GM21619 (cell line): ENCODE data around the gene CBFA2T3.

Source experiments
- ATAC-seq: cut with Tn5 transposase; IDR thresholded peaks from one replicate; pipeline ENCODE4 v1.9.1; 2021; ENCODE audit not compliant: unreplicated experiment

Gene CBFA2T3

GRCh38 chr16:88964636-88965035 is 12.4 kb downstream of the CBFA2T3 start:
- no peak for ATAC-seq

- no peak for ATAC-seq
These were observed 13.4 kb downstream of the CBFA2T3 start for GRCh38 chr16:88963583-88963982.

- no peak for ATAC-seq
These were observed 14.4 kb downstream of the CBFA2T3 start for GRCh38 chr16:88962478-88963152.

GRCh38 chr16:88961011-88961410 is 16.0 kb downstream of the CBFA2T3 start:
- no peak for ATAC-seq

GRCh38 chr16:88960516-88960915 is 16.5 kb downstream of the CBFA2T3 start:
- ATAC-seq = no peak

- ATAC-seq = no peak
These were observed 18.0 kb downstream of the CBFA2T3 start for GRCh38 chr16:88959022-88959421.

- no peak for ATAC-seq
These were observed 19.0 kb downstream of the CBFA2T3 start for GRCh38 chr16:88957887-88958577.

- no peak for ATAC-seq
These were observed 19.6 kb downstream of the CBFA2T3 start for GRCh38 chr16:88957433-88957767.

- ATAC-seq = no peak
These were observed 20.2 kb downstream of the CBFA2T3 start for GRCh38 chr16:88956546-88957432.

- ATAC-seq = no peak
These were observed 21.1 kb downstream of the CBFA2T3 start for GRCh38 chr16:88955906-88956305.

- ATAC-seq = no peak
These were observed 23.9 kb downstream of the CBFA2T3 start for GRCh38 chr16:88953003-88953690.

- ATAC-seq = no peak
These were observed 25.0 kb downstream of the CBFA2T3 start for GRCh38 chr16:88951989-88952388.

- ATAC-seq = no peak
These were observed 25.5 kb downstream of the CBFA2T3 start for GRCh38 chr16:88951501-88951900.

- ATAC-seq = no peak
These were observed 28.1 kb downstream of the CBFA2T3 start for GRCh38 chr16:88948781-88949490.

- ATAC-seq = no peak
These were observed 31.5 kb downstream of the CBFA2T3 start for GRCh38 chr16:88945473-88945872.

- ATAC-seq = no peak
These were observed 33.3 kb downstream of the CBFA2T3 start for GRCh38 chr16:88943741-88944140.

GRCh38 chr16:88943131-88943664 is 33.8 kb downstream of the CBFA2T3 start:
- no peak for ATAC-seq

- ATAC-seq = no peak
These were observed 34.8 kb downstream of the CBFA2T3 start for GRCh38 chr16:88941913-88942909.
